GM18951 (cell line): ENCODE data around the gene MTNR1B.

Experiments used
- POLR2A ChIP-seq: IDR thresholded peaks from 4 replicates; pipeline ENCODE4 v1.6.1; 2011; ENCODE audit warnings: mild to moderate bottlenecking; ENCODE audit not compliant: insufficient read length, insufficient read depth; ENCODE audit errors: extremely low read depth
- in situ Hi-C: fragments of 300-500 bp; cut with MboI; formaldehyde crosslinking; loops from one replicate; pipeline ENCODE4 v1.12.0; 2022; ENCODE audit warnings: low sequenced_read_pairs, mixed read lengths, inconsistent platforms; ENCODE audit not compliant: unreplicated experiment

Gene MTNR1B

DNA sequence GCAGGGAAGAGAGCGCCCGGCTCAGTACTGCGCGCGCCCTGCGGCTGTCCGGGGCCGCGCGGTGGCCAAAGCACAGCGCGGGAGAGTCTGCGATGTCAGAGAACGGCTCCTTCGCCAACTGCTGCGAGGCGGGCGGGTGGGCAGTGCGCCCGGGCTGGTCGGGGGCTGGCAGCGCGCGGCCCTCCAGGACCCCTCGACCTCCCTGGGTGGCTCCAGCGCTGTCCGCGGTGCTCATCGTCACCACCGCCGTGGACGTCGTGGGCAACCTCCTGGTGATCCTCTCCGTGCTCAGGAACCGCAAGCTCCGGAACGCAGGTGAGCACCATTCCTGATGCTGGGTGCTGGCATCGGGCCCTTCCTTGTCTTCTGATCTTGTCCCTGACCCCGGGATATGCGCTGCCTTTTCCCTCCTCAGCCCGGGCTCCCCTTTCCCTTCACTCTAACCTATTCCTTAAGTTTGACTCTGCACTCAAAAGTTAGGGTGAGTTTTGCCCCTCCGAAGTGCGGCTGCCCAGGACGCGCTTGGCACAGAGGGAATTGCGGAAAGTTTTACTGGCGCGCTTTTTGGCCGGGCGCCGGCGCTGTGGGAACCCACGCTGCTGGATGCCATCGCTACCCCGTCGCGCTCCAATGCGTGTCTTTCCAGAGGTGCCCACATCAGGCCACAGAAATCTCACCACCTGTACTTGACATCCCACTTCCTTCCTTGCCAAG is at the start of gene MTNR1B:
Gene MTNR1B (plus strand): TSS at position 18 of the 714 bp plus-strand sequence. CDS start 75 bp downstream, at position 93.
- in situ Hi-C loops: no loop called here

DNA sequence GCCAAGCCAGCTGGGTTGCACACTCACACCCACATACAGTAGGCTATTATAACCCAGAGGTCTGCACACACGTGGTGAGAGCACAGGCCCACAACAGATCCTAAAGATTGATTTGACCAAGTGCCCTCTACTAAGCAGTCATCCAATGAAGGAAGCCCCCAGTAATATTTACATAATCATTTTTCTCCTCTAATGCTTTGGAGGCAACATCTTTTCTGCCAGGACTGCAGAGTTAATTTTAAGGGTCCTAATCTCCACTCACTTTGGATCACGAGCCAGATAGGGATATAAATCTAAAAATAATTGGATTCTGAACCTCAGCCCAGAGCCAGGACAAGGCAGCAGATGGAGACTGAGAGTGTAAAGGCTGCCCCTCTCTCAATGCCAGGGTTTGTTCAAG is 49.1 kb upstream of the MTNR1B start:
- in situ Hi-C loops: no loop called here
- no peak for TF ChIP-seq POLR2A

More for the DNA sequence above, at the start of gene MTNR1B:
- TF ChIP-seq POLR2A: no peak

DNA sequence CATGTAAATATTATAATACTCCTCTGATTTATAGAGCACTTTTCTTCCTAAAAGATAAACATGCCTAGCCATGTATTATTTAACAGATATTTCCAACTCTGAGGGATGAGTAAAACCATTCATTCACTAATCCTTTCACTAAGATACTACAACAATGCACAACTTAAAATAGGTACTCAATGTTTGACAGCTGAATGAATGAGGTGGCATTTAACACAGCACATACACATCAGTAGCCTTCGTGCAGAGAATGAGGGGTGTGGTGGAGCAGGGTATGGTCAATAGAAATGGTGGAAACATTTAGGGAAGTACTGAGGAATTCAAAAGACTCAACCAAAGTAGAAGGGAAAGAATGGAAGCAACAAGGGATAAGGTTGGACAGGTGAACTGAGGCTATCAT is 46.7 kb upstream of the MTNR1B start:
- TF ChIP-seq POLR2A: no peak

GRCh38 chr11:92929246-92929645 is 40.2 kb upstream of the MTNR1B start:
- in situ Hi-C loops: no loop called here
- TF ChIP-seq POLR2A: no peak

More for the DNA sequence above, 46.7 kb upstream of the MTNR1B start:
- in situ Hi-C loops: no loop called here

DNA sequence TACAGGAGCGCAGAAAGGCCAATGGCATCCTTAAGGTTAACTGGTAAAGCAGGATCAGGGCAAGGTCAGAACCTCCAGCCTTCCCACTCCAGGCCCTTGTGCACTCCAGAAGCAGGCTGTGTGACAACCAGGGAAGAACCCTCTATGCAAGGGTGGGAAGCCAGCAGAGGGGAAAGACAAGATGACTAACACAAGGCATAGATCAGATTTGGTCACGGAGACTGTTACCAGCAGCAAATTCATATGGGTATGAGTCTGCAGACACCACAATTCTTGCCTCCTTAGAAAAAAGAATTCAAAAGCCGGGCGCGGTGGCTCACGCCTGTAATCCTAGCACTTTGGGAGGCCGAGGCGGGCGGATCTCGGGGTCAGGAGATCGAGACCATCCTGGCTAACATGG is 39.8 kb upstream of the MTNR1B start:
- TF ChIP-seq POLR2A: no peak
- in situ Hi-C loops: no loop called here

GRCh38 chr11:92931746-92932422 is 37.6 kb upstream of the MTNR1B start:
- no peak for TF ChIP-seq POLR2A
- in situ Hi-C loops: no loop called here

GRCh38 chr11:92939305-92939704 is 30.1 kb upstream of the MTNR1B start:
- TF ChIP-seq POLR2A: no peak
- in situ Hi-C loops: no loop called here

DNA sequence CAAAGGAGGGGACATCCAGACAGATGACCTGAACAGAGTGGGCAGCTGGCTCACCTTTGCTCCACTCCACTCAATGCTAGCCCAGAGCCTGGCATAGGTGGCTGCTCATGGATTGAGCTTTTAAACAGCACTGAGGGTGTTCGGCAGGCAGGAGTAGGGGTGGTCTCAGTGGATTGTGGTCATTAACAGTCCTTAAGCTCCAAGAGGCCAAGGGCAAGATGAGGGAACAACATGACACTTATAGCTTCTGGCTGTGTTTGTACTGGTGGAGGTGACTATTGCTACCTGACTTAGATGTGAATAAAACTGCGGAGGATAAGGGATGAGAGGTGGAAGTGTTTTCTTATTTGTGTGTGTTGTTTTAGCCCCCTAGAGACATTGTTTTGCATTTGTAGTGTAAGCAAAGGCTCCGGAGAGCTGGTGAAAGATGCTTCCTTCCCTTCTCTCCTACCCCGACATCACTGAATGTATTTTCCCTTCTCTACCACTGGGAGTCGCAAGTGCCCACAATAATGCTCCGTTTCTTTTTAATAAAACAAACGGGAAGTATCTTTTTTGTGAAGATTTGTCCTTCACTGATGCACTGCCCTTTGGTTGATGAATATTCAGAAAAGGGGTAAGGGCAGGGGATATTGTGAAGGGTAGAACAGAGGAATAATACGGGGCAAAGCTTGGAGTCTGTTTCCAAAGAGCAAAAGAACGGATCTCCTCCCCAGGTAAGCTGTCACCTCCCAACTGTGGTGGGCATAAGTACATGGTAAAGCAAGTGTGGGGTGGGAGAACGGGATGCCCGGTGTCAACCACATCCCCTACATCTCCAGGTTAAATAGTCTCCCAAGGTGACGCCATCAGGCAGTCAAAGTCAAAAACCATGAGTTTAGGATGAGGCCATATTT is 27.5 kb upstream of the MTNR1B start:
- in situ Hi-C loops: no loop called here
- no peak for TF ChIP-seq POLR2A

DNA sequence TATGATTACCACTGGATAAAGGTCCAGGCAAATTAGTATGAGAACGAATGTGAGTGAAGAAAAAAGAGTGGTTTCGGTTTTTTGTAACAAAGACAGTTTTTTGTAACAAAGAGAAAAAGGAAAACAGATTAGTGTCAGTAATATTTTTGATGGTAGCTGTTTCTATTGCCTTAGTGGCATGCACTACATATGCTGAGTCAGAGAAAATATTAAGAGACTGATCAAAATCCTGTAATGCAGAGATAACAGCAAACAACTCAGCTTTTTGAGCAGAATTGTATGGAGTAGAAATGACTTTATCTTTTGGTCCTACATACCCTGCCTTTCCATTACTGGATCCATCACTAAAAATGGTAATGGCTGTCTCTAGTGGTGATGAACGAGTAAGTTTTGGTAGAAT is 22.7 kb upstream of the MTNR1B start:
- in situ Hi-C loops: no loop called here
- TF ChIP-seq POLR2A: no peak

DNA sequence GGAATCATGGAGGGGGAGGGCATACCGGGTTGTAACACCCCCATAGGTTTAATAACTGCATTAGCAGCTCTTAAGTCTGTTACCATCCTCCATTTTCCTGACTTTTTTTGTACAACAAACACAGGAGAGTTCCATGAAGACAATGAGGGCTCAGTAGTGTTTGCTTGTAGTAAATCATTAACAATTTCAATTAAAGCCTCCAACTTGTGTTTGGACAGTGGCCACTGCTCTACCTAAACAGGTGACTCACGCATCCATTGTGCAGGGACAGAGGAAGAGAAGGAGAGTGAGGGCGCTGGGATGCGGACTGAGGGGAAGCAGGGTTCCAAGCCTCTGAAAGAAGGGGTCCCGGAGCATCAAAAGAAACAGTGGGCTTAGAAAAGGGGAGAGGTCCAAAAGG is 21.3 kb upstream of the MTNR1B start:
- no peak for TF ChIP-seq POLR2A
- in situ Hi-C loops: no loop called here

DNA sequence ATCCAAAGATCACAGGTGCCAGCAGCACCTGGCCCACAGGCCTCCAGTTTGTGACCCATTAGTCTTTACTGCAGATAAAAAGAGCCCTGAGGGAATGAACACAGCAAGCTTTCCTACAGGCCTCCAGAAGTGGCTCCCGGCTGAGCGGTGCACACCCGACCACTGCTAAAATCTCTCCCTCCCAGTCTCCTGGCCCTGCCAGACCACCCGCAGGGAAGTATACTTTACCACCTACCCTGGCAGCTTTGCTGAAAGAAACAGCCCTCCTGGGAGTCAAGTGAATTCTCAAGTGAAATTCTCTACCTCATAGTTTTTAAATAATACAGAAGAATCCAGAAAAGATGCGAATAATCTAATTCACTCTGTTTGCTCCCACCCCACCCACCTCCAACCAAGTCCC is 15.4 kb upstream of the MTNR1B start:
- in situ Hi-C loops: no loop called here

GRCh38 chr11:92955860-92956259 is 13.6 kb upstream of the MTNR1B start:
- in situ Hi-C loops: no loop called here
- no peak for TF ChIP-seq POLR2A

More for the DNA sequence above, 15.4 kb upstream of the MTNR1B start:
- TF ChIP-seq POLR2A: no peak

- in situ Hi-C loops: no loop called here
- no peak for TF ChIP-seq POLR2A
These were observed 8.6 kb upstream of the MTNR1B start for GRCh38 chr11:92960886-92961285.
